H1 (cell line): ENCODE results near the gene SLC37A3. TPM values are rescaled to one million over a fixed set of nuclear protein-coding genes. Genes with fewer than 3 reads are reported as not detected.

ENCODE experiments used
- CTCF ChIA-PET: fragments of 300-600 bp; sonication (Branson Sonifier 250); formaldehyde crosslinking; loops from one replicate; lab custom pipeline; 2021; ENCODE audit not compliant: partially characterized antibody; lab: Charles Lee
- POLR2A ChIA-PET: fragments of 300-600 bp; sonication (Branson Sonifier 250); formaldehyde crosslinking; loops from one replicate; lab custom pipeline; 2021; ENCODE audit warnings: inconsistent platforms; ENCODE audit not compliant: partially characterized antibody; lab: Charles Lee
- DNase-seq, 2 experiments: peaks; one replicate each; pipeline versions ENCODE4 v3.0.0 to v3.0.0-alpha.2; 2010 to 2022; ENCODE audit warnings: low spot score in 2 of 2, low read depth in 1 of 2, mixed read lengths in 1 of 2
- FAIRE-seq: peaks from 2 replicates; lab custom pipeline; 2011; peaks lifted over from hg19 to GRCh38; lab: Jason Lieb, UNC
- H2AFZ ChIP-seq: 2 replicates; pipeline ENCODE4 v1.8.1; 2012; ENCODE audit warnings: low read length, inconsistent platforms
- H2AK5ac ChIP-seq: 2 replicates; pipeline ENCODE4 v1.6.1; 2013; ENCODE audit warnings: low read depth, low read length
- H2BK120ac ChIP-seq: replicated peaks from 2 replicates; pipeline ENCODE3; 2013; ENCODE audit warnings: low read depth, low read length, inconsistent platforms
- H2BK12ac ChIP-seq: 2 replicates; pipeline ENCODE4 v1.6.1; 2013; ENCODE audit warnings: low read depth, low read length
- H2BK15ac ChIP-seq: 2 replicates; pipeline ENCODE4 v1.6.1; 2013; ENCODE audit warnings: low read length
- H2BK20ac ChIP-seq: 2 replicates; pipeline ENCODE4 v1.6.1; 2013; ENCODE audit warnings: low read length
- H2BK5ac ChIP-seq: 2 replicates; pipeline ENCODE4 v1.6.1; 2013; ENCODE audit warnings: low read depth, low read length
- H3K14ac ChIP-seq: 2 replicates; pipeline ENCODE4 v1.6.1; 2013; ENCODE audit warnings: inconsistent platforms; ENCODE audit not compliant: insufficient read length
- H3K18ac ChIP-seq: 2 replicates; pipeline ENCODE4 v1.6.1; 2013; ENCODE audit warnings: low read length; ENCODE audit errors: extremely low read depth
- H3K23ac ChIP-seq: 2 replicates; pipeline ENCODE4 v1.6.1; 2013; ENCODE audit warnings: inconsistent platforms; ENCODE audit not compliant: insufficient read length
- H3K23me2 ChIP-seq: 2 replicates; pipeline ENCODE4 v1.6.1; 2013; ENCODE audit warnings: low read depth, low read length
- H3K27ac ChIP-seq: 2 replicates; pipeline ENCODE4 v1.6.1; 2011; ENCODE audit warnings: low read depth, low read length, inconsistent platforms
- H3K27me3 ChIP-seq, 4 experiments: replicated peaks in 1 of 4; 1 replicate in 1 of 4; 2 replicates in 3 of 4; pipeline versions ENCODE4 v1.6.1 to v1.8.1; 2011 to 2013; ENCODE audit warnings: low read length in 3 of 4, mild to moderate bottlenecking in 3 of 4, inconsistent platforms in 2 of 4, mixed read lengths in 2 of 4, moderate library complexity in 1 of 4; ENCODE audit not compliant: control insufficient read depth in 3 of 4, insufficient read depth in 3 of 4; ENCODE audit errors: extremely low read depth in 1 of 4
- H3K36me3 ChIP-seq, 4 experiments: 2 replicates each; pipeline versions ENCODE4 v1.6.1 to v1.8.1; 2011 to 2013; ENCODE audit warnings: mild to moderate bottlenecking in 4 of 4, low read length in 3 of 4, moderate library complexity in 2 of 4, control low read depth in 1 of 4, inconsistent platforms in 1 of 4; ENCODE audit not compliant: insufficient read depth in 4 of 4, control insufficient read depth in 2 of 4
- H3K4ac ChIP-seq: replicated peaks from 2 replicates; pipeline ENCODE3; 2013; ENCODE audit warnings: low read length, low read depth, mixed read lengths, inconsistent platforms; ENCODE audit not compliant: insufficient read length
- H3K4me1 ChIP-seq, 4 experiments: replicated peaks in 1 of 4; 1 replicate in 1 of 4; 2 replicates in 3 of 4; pipeline versions ENCODE4 v1.6.1 to v1.8.1; 2011 to 2013; ENCODE audit warnings: low read length in 3 of 4, inconsistent platforms in 2 of 4, mixed read lengths in 1 of 4; ENCODE audit not compliant: insufficient read depth in 4 of 4, control insufficient read depth in 3 of 4
- H3K4me2 ChIP-seq, 2 experiments: 2 replicates each; pipeline versions ENCODE4 v1.6.1 to v1.8.1; 2011 to 2013; ENCODE audit warnings: low read depth in 2 of 2, low read length in 2 of 2, control low read depth in 1 of 2, inconsistent platforms in 1 of 2, mild to moderate bottlenecking in 1 of 2; ENCODE audit not compliant: insufficient read depth in 1 of 2
- H3K4me3 ChIP-seq, 4 experiments: fragments of 200-600, 300-600 bp in 1 of 4; sonication (generic), shearing (Covaris generic), sonication (Bioruptor Twin) in 1 of 4; 2 replicates each; pipeline versions ENCODE4 v1.5.1 to v1.8.1; 2011 to 2016; ENCODE audit warnings: low read length in 4 of 4, low read depth in 3 of 4, control low read depth in 2 of 4, inconsistent platforms in 2 of 4, mild to moderate bottlenecking in 2 of 4, mixed read lengths in 1 of 4, moderate library complexity in 1 of 4; ENCODE audit not compliant: insufficient read depth in 2 of 4; ENCODE audit errors: extremely low read depth in 1 of 4
- H3K56ac ChIP-seq: replicated peaks from 2 replicates; pipeline ENCODE3; 2013; ENCODE audit warnings: low read depth, mild to moderate bottlenecking, mixed read lengths, low read length, inconsistent platforms; ENCODE audit not compliant: insufficient read length
- H3K79me1 ChIP-seq: 2 replicates; pipeline ENCODE4 v1.6.1; 2013; ENCODE audit warnings: low read depth, low read length, control low read depth
- H3K79me2 ChIP-seq, 2 experiments: 2 replicates each; pipeline versions ENCODE4 v1.6.1 to v1.8.1; 2012 to 2013; ENCODE audit warnings: low read length in 2 of 2, mild to moderate bottlenecking in 2 of 2, inconsistent platforms in 1 of 2; ENCODE audit not compliant: insufficient read depth in 2 of 2, control insufficient read depth in 1 of 2
- H3K9ac ChIP-seq, 4 experiments: replicated peaks in 1 of 4; 1 replicate in 1 of 4; 2 replicates in 3 of 4; pipeline versions ENCODE4 v1.6.1 to v1.8.1; 2011 to 2013; ENCODE audit warnings: low read depth in 3 of 4, low read length in 3 of 4, control low read depth in 2 of 4, mild to moderate bottlenecking in 2 of 4, moderate library complexity in 2 of 4, inconsistent platforms in 1 of 4; ENCODE audit errors: extremely low read depth in 1 of 4
- H3K9me3 ChIP-seq, 2 experiments: 2 replicates each; pipeline versions ENCODE4 v1.6.1 to v1.8.1; 2012 to 2013; ENCODE audit warnings: mild to moderate bottlenecking in 2 of 2, moderate library complexity in 2 of 2, control low read depth in 1 of 2, inconsistent platforms in 1 of 2, low read depth in 1 of 2, low read length in 1 of 2, mixed read lengths in 1 of 2; ENCODE audit not compliant: insufficient read depth in 2 of 2
- H4K20me1 ChIP-seq, 2 experiments: replicated peaks in 1 of 2; 2 replicates each; pipeline versions ENCODE3 to v1.8.1; 2011 to 2013; ENCODE audit warnings: inconsistent platforms in 2 of 2, low read length in 2 of 2, mild to moderate bottlenecking in 1 of 2; ENCODE audit not compliant: insufficient read depth in 2 of 2, control insufficient read depth in 1 of 2
- H4K5ac ChIP-seq: 2 replicates; pipeline ENCODE4 v1.6.1; 2013; ENCODE audit warnings: low read length, low read depth, mixed read lengths, inconsistent platforms; ENCODE audit not compliant: insufficient read length
- H4K8ac ChIP-seq: 2 replicates; pipeline ENCODE4 v1.8.0; 2013; ENCODE audit warnings: mild to moderate bottlenecking, moderate library complexity, low read length, inconsistent platforms; ENCODE audit not compliant: insufficient read depth; ENCODE audit errors: extremely low read depth
- H4K91ac ChIP-seq: replicated peaks from 2 replicates; pipeline ENCODE3; 2013; ENCODE audit warnings: low read length, mixed read lengths, inconsistent platforms; ENCODE audit not compliant: insufficient read length
- EZH2 ChIP-seq: fragments of 200-600 bp; sonication (generic); IDR thresholded peaks from 2 replicates; pipeline ENCODE4 v1.7.1; 2012; ENCODE audit warnings: low read depth, mild to moderate bottlenecking, moderate library complexity, low read length, inconsistent platforms; ENCODE audit not compliant: severe bottlenecking
- GTF2F1 ChIP-seq: IDR thresholded peaks from 2 replicates; pipeline ENCODE4 v1.6.1; 2012; ENCODE audit warnings: low read depth, low read length, improper control_type of control experiment, borderline replicate concordance
- RNF2 ChIP-seq: fragments of 200-900, 300-1000 bp; sonication (generic); IDR thresholded peaks from 2 replicates; pipeline ENCODE4 v1.7.1; 2016; ENCODE audit warnings: borderline replicate concordance, low read depth, mild to moderate bottlenecking, antibody characterized with exemption, low read length; ENCODE audit not compliant: poor library complexity, severe bottlenecking; ENCODE audit errors: missing control alignments
- SP2 ChIP-seq: IDR thresholded peaks from 2 replicates; pipeline ENCODE4 v1.6.1; 2012; ENCODE audit warnings: mild to moderate bottlenecking, low read length, inconsistent platforms
- ZNF274 ChIP-seq: IDR thresholded peaks from 2 replicates; pipeline ENCODE4 v1.7.0; 2012; ENCODE audit warnings: low read length, borderline replicate concordance; ENCODE audit errors: extremely low read depth
- WGBS, 2 experiments: shearing (Covaris generic) in 1 of 2; methylation state at CpG; one replicate each; pipeline versions ENCODE4 v1.1.6 to v1.1.7; 2013 to 2015; ENCODE audit warnings: low lambda C conversion rate in 2 of 2, mixed read lengths in 2 of 2, inconsistent platforms in 1 of 2, low coverage in 1 of 2, missing lambda C conversion rate in 1 of 2; ENCODE audit not compliant: insufficient replicate concordance in 2 of 2, insufficient coverage in 1 of 2, insufficient read length in 1 of 2; ENCODE audit errors: extremely low coverage in 1 of 2, missing lambda C conversion rate in 1 of 2; 5-methylcytosine and 5-hydroxymethylcytosine counted together
- polyA plus RNA-seq, 7 experiments: library from polyadenylated mRNA; depleted of rRNA in 3 of 7; stranded (reverse) in 5 of 7; unstranded in 2 of 7; fragments of >200 nt in 5 of 7; fragments of 200-250 nt in 2 of 7; gene quantifications; 1 replicate in 5 of 7; 2 replicates in 1 of 7; 4 replicates in 1 of 7; pipeline versions ENCODE4 v1.2.1 to v1.2.3, GENCODE V29; 2011 to 2013; ENCODE audit warnings: missing spikeins in 2 of 7, mixed read lengths in 2 of 7
- total RNA-seq: library from RNA; stranded (reverse); fragmentation: NEBNext Ultra II Directional; extraction: Animal tissue kit (Norgen Biotek cat#: 25700); gene quantifications from 2 replicates; pipeline ENCODE4 v1.2.1, GENCODE V29; 2021

The SLC37A3 gene
- total and polyA plus RNA-seq, 2 of the 8 experiments (the other 6 are each of a cell fraction or from before 2014, with no cell fraction given) = 58.2 to 71.0 TPM

DNA sequence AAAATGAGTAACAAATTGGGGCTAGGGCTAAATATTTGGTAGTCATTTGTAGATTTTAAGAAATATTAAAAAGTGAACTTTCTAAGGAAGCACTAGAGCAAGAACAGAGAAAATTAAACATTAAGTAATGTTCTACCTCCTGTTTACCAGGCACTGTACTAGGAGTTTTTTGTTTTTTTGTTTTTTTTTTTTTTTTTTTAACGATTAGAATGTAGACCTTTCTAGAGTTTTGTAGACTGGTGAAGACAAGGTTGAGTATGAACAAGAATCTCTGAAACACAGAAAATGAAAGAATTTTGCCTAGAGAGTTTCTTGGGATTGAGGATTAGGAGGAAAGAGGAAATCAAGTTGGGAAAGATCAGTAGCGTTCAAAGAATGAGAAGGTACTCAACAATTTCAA lies 73.6 kb downstream of the SLC37A3 start:
- no peak overlapping the region for H2BK5ac ChIP-seq
- no peak overlapping the region for H4K91ac ChIP-seq
- no peak overlapping the region for H2BK15ac ChIP-seq
- H3K79me1 ChIP-seq = no peaks in the 10 kb centered on the region
- no peak overlapping the region for H3K18ac ChIP-seq
- H4K5ac ChIP-seq = no peak overlapping the region
- no peaks in the 10 kb centered on the region for H3K27me3 ChIP-seq
- ChIA-PET CTCF (interaction anchor here (1.1 to 2.7 kb wide), 5 partner anchors 8 to 236 kb away, joined by 3 to 12 read pairs (median 4); no protein-coding TSS in a partner anchor), POLR2A (no interaction called here)
- peaks cover 4 to 12% (median 6%) of the 10 kb centered on the region in 4 experiments; a peak in 6 of 7 replicates for H3K4me1 ChIP-seq
- TF ChIP-seq EZH2 (no peak), GTF2F1 (no peak), RNF2 (no peak), ZNF274 (no peak), SP2 (no peak)
- no peaks in the 10 kb centered on the region for H3K36me3 ChIP-seq
- no peak overlapping the region for H3K23ac ChIP-seq
- H3K27ac ChIP-seq = no peak overlapping the region
- H3K4me3 ChIP-seq = no peak overlapping the region
- no peak overlapping the region for H3K9ac ChIP-seq
- H3K23me2 ChIP-seq = no peaks in the 10 kb centered on the region
- FAIRE-seq = no peak
- H3K4ac ChIP-seq = no peak overlapping the region
- H2BK20ac ChIP-seq = no peak overlapping the region
- no peak overlapping the region for H4K8ac ChIP-seq
- H3K14ac ChIP-seq = no peak overlapping the region
- WGBS, 2 experiments = 83% methylated on average over 2 of the region's 2 CpGs; no CpG with 5 or more reads in 1 of the 2 experiments
- no peak overlapping the region for H2AK5ac ChIP-seq
- H2AFZ ChIP-seq = no peak overlapping the region
- H4K20me1 ChIP-seq = no peaks in the 10 kb centered on the region
- no peak overlapping the region for H2BK12ac ChIP-seq
- H3K9me3 ChIP-seq = no peaks in the 10 kb centered on the region
- H2BK120ac ChIP-seq = no peak overlapping the region
- H3K56ac ChIP-seq = no peak overlapping the region
- H3K4me2 ChIP-seq = no peak overlapping the region
- no peaks in the 10 kb centered on the region for H3K79me2 ChIP-seq
- no peak for DNase-seq
